ENCODE results near the gene ARHGAP45. TPM values are rescaled to one million over a fixed set of nuclear protein-coding genes. Genes with fewer than 3 reads are reported as not detected.

The ARHGAP45 gene
- total and polyA plus RNA-seq, 2 of the 8 experiments (the other 6 are each of a cell fraction or from before 2014, with no cell fraction given): 31.4 to 41.8 TPM

DNA sequence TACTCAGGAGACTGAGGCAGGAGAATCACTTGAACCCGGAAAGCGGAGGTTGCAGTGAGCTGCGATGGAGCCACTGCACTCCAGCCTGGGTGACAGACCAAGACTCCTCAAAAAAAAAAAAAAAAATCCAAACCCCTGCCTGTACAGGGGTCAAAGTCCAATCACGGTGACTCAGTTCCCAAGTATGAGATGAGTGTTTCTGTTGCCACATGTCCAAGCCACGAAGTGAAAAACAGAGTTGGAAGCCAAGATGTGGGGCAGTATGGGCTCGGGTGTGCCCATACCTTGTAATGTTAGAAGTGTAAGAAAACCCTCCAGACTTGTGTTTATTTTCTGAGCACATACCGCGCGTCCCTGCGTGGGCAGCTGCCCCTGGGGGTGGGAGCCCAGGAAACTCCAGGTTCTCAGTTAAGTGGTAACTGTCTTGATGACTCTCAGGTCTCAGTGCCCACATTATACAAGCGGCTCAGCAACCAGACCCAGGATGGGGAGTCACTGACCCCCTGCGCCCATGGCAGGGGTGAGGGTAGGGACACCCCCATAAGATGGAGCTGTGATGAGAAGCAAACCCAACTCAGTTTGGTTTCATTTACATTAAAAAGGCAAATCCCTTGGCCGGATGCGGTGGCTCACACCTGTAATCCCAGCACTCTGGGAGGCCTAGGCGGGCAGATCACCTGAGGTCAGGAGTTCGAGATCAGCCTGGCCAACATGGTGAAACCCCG lies 35.6 kb downstream of the ARHGAP45 start (continued):
- TF ChIP-seq, protein P1, sequence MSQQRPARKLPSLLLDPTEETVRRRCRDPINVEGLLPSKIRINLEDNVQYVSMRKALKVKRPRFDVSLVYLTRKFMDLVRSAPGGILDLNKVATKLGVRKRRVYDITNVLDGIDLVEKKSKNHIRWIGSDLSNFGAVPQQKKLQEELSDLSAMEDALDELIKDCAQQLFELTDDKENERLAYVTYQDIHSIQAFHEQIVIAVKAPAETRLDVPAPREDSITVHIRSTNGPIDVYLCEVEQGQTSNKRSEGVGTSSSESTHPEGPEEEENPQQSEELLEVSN (IDR thresholded peaks at IDR 0.05): no peak
- TF ChIP-seq POLR2AphosphoS5 (IDR thresholded peaks at IDR 0.05; ENCODE audit: low read depth, low read length): no peak
- TF ChIP-seq POLR2A (IDR thresholded peaks at IDR 0.05; ENCODE audit: control extremely low read depth in 1 of 2, low read depth in 2 of 2, low read length in 2 of 2): no peak
- no peak for TF ChIP-seq FOSL1 (IDR thresholded peaks at IDR 0.05; ENCODE audit: insufficient read depth, low read depth, low read length)
- no peak for TF ChIP-seq GABPA (IDR thresholded peaks at IDR 0.05; ENCODE audit: borderline replicate concordance, insufficient read depth, low read length)
